Stimulated activated naive CD8-positive, alpha-beta T cell treated with anti-CD3 and anti-CD28 coated beads, Interleukin-15, Interleukin-2, amounts not matched to agents 100 U/mL and 50 U/mL, for 24 hours (primary cell): ENCODE data around the gene RASL10A.

Experiments
- ATAC-seq: fragments of 150-1000 bp; cut with Tn5 transposase; one replicate; pipeline ENCODE4 v1.10.0; 2021
- DNase-seq: peaks from one replicate; pipeline ENCODE4 v3.0.0; 2021

RASL10A gene

DNA sequence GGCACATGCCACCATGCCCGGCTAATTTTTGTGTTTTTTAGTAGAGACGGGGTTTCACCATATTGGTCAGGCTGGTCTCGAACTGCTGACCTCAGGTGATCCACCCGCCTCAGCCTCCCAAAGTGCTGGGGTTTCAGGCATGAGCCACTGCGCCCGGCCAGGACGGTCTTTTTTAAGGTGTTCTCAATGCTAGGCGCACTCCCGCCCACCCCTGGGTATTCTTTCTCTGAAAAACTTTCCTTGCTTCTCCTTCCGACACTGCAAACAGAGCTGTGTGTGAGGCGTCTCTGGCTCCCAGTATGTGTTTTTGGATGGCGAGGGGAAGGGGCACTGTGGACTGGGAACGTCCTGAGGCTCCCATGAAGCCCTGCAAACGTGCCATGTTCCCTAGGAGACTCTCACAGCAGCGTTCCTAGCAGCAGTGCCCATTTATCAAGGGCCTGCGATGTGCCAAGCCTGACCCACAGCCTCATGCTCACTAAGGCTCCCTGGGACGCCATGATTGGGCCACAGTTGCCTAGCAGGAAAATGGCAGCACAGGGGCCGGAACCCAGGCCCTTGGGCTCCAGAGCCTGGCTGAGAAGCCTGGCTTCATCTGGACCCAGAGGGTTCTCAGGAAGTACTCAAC is 2.4 kb upstream of the RASL10A start:
- ATAC-seq (no peak), DNase-seq (no peak)

DNA sequence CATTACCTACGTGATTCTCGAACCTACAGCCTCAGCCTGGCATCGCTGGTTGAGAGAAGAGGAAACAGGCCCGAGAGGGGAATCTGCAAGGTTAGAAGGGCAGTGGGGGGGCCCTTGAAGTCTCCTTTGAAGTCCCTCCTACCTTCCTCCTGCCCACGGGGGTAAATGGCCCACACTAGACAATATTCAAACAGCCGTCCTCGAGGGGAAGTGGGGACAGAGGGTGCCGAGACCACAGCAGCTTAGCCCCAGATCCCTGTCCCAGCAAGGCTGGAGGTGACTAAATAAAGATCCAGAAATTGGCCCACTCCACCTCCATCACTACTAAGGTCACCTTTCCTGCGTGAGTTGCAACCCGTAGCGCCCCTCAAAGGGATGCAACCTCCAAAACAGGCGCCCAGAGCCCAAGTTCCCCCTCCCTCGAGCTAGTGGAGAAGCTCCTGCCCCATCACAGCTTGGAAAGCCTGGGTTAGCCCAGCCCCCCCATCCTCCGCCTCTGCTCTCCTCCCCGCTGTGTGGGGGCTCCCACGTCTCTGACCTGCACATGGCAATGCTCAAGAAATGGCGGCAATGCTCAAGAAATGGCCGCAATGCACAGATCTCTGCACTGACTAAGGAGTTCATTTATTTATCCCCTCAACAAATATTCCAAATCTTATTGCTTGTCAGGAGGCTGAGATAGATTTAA is 788 bp upstream of the RASL10A start:
- no peak for DNase-seq

DNA sequence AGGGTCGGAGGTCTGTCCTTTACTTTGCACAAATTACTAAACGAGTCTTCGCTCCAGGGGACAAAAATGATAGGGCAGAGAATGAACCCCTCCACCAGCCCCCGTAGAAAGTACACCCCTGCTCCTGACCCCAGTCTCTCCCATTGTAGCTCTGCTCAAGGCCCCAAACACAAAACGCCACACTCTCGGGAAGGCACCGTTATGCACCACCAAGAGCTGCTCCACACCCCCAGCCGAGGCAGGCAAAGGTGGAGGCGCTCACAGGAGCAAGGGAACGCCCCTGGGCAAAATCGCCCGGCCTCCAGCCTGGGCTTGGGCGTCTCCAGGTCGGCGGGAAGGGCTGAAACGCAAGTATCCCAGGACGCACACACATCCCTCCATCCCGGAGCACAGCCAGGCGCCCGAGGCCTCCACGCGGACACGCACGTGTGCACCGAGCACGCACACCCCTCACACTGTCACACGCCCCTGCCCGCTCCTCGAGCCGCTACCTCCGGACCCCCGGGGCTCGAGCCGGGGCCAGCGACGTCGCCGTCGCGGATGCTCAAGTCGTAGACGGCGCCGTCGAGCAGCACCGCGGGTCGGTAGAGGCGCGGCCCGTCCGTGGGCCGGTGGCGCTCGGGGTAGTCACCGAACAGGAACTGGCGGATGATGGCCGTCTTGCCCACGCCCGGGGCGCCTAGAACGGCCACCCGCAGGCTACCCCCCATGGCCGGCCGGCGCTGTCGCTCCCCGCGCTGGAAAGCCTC is 786 bp downstream of the RASL10A start:
- ATAC-seq (no peak), DNase-seq (no peak)

More for the DNA sequence above, 788 bp upstream of the RASL10A start:
- ATAC-seq = no peak

GRCh38 chr22:29313576-29314466 is 1.7 kb downstream of the RASL10A start:
- no peak for ATAC-seq
- DNase-seq = no peak

- ATAC-seq = peak; percentile 19
- peak; percentile 33 for DNase-seq
These were observed 2.3 kb downstream of the RASL10A start for GRCh38 chr22:29313126-29313575.

DNA sequence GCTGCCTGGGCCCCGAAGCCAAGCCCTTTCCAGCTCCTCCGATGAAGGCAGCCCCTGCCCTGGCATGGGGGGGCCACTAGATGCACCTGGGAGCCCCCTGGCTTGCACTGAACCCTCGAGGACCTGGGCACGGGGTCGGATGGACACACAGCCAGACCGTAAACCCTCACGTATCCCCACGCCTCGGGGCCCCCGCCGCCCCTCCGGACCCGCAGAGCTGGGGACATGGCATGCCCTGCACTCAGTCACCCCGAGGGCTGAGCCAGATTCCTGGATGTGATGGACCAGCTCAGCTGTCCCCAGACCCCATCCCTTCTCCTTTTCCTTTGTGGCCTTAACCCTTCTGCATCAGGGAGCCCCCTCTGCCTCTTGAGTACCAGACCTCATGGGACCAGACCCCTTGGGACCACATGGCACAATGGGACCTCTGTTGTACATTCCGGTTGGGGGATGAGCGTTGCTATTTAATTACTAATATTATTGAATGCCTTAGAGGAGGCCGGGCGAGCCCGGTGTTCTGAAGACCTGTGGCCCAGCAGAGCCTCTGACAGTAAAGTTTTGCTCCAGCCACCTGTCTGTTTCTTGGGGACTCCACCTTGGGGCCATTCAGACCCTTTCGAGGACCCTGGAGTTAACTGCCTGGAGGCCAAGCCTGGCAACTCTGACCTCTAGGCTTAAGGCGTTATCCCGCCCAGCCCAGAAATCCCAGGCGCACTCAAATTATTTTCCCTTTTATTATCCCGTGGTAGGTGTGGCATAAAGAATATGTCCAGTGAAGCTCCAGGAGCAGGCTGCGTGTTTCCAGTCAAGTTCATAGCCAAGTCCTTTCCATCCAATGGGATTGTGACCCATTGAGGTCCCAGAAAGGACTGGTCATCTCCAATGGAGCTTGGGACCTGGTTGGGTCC is 3.0 kb downstream of the RASL10A start:
- no peak for DNase-seq
- ATAC-seq = no peak

DNA sequence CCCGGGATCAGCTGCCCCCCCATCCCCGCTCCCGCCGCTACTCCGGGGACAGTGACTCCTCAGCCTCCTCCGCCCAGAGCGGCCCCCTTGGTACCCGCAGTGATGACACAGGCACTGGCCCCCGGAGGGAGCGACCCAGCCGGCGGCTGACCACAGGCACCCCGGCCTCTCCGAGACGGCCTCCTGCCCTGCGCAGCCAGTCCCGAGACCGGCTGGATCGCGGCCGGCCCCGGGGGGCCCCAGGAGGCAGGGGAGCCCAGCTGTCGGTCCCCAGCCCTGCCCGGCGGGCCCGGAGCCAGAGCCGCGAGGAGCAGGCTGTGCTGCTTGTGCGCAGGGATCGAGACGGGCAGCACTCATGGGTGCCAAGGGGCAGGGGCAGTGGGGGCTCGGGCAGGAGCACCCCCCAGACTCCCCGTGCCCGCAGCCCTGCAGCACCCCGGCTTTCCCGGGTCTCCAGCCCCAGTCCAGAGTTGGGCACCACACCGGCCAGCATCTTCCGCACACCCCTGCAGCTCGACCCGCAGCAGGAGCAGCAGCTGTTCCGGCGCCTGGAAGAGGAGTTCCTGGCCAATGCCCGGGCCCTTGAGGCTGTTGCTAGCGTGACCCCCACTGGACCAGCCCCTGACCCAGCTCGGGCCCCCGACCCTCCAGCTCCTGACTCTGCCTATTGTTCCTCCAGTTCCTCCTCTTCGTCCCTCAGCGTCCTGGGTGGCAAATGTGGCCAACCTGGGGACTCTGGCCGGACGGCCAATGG is 3.9 kb downstream of the RASL10A start:
- ATAC-seq = no peak
- DNase-seq = no peak

- ATAC-seq = peak; percentile 64
- peak; percentile 85 for DNase-seq
These were observed 4.6 kb downstream of the RASL10A start for GRCh38 chr22:29310863-29311339.

DNA sequence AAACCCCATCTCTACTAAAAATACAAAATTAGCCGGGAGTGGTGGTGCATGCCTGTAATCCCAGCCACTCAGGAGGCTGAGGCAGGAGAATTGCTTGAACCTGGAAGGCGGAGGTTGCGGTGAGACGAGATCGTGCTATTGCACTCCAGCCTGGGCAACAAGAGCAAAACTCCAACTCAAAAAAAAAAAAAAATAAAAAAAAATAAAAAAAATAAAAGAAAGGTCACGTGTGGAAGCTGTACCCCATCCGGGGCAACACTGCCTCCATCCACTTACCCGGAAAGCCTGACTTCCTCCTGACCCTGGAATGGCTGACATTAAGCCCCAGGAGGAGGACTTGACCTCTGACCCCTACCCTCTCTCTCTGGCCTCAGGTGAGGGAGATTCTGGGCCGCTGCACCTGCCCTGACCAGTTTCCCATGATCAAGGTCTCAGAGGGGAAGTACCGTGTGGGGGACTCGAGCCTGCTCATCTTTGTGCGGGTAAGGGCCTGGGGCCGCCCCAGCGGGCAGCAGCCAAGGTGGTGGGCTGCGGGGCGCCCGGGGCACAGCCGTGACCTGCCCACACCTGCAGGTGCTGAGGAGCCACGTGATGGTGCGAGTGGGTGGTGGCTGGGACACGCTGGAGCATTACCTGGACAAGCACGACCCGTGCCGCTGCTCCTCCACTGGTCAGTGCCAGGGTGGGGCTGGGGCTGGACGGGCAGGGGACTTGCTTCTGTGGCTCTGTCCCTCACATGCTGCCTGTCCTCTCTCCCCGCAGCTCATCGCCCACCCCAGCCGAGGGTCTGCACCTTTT is 5.2 kb downstream of the RASL10A start:
- DNase-seq (no peak), ATAC-seq (no peak)

- ATAC-seq = no peak
- no peak for DNase-seq
These were observed 6.0 kb downstream of the RASL10A start for GRCh38 chr22:29309332-29310064.

- ATAC-seq (peak; percentile 19), DNase-seq (peak; percentile 46)
These were observed 6.7 kb downstream of the RASL10A start for GRCh38 chr22:29308791-29309262.

GRCh38 chr22:29308148-29308790 is 7.2 kb downstream of the RASL10A start:
- DNase-seq = no peak
- no peak for ATAC-seq

- DNase-seq (no peak), ATAC-seq (no peak)
These were observed 7.8 kb downstream of the RASL10A start for GRCh38 chr22:29307596-29308147.

GRCh38 chr22:29306835-29307595 is 8.5 kb downstream of the RASL10A start:
- peak; percentile 51 for DNase-seq
- ATAC-seq = no peak

- DNase-seq (peak; percentile 70), ATAC-seq (no peak)
These were observed 9.2 kb downstream of the RASL10A start, which contains the start of gene GAS2L1 for GRCh38 chr22:29306175-29306834. Gene GAS2L1, plus strand, starts transcription at chr22:29306650. Its CDS starts 1,456 bp downstream, at chr22:29308106.

DNA sequence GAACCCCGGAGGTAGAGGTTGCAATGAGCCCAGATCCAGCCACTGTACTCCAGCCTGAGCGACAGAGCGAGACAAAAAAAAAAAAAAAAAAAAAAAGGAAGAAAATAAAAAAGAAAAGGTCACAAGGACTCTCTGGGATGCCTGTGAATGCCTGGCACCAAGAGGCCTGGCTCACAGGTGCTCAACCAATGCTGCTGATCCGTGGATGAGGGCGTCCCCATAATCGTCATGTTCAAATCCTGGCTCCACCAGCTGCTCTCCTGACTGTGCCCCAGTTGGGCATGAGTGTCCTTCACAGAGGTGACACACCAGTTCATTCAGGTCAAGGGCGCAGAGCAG is 9.7 kb downstream of the RASL10A start:
- no peak for DNase-seq
- no peak for ATAC-seq
